K562 (cell line): ENCODE measurements around the gene C2orf69. TPM values are rescaled to one million over a fixed set of nuclear protein-coding genes. Genes with fewer than 3 reads are reported as not detected.
A peak's percentile ranks its signal among the peaks of the same experiment; 100 is the strongest.

ENCODE experiments used
- ARID1B ChIP-seq: fragments of 450-650 bp; IDR thresholded peaks from 2 replicates; pipeline ENCODE4 v1.6.1; 2016; ENCODE audit warnings: antibody characterized with exemption, mild to moderate bottlenecking, inconsistent platforms
- ATF4 ChIP-seq: fragments of 450-650 bp; formaldehyde crosslinking; IDR thresholded peaks from 2 replicates; pipeline ENCODE4 v1.4.0; 2022; ENCODE audit warnings: mild to moderate bottlenecking, moderate library complexity
- CBX5 ChIP-seq: IDR thresholded peaks from 2 replicates; pipeline ENCODE4 v1.6.1; 2014; ENCODE audit warnings: low read depth, borderline replicate concordance
- COPS2 ChIP-seq: fragments of 450-650 bp; conservative IDR thresholded peaks from 2 replicates; pipeline ENCODE4 v1.6.1; 2016; ENCODE audit warnings: mild to moderate bottlenecking, moderate library complexity
- JUND ChIP-seq, 2 experiments: IDR thresholded peaks; 2 replicates in 1 of 2; 3 replicates in 1 of 2; pipeline ENCODE4 v1.6.1; 2011; ENCODE audit warnings: borderline replicate concordance in 2 of 2, low read depth in 2 of 2, low read length in 2 of 2, improper control_type of control experiment in 1 of 2, missing biosample characterization in 1 of 2, missing genetic modification characterization in 1 of 2, missing genetic modification reagents in 1 of 2
- NCOA6 ChIP-seq: fragments of 450-650 bp; IDR thresholded peaks from 2 replicates; pipeline ENCODE4 v1.6.1; 2017; ENCODE audit warnings: mild to moderate bottlenecking
- SOX6 ChIP-seq: fragments of 450-650 bp; IDR thresholded peaks from 2 replicates; pipeline ENCODE4 v1.6.1; 2014; ENCODE audit warnings: mild to moderate bottlenecking
- TCFL5 ChIP-seq: fragments of 250-450 bp; sonication (Bioruptor Pico); conservative IDR thresholded peaks from 2 replicates; pipeline ENCODE4 v1.6.1; 2021; ENCODE audit warnings: mild to moderate bottlenecking, moderate library complexity, matching md5 sums
- ZBTB33 ChIP-seq: sonication (generic); formaldehyde crosslinking; IDR thresholded peaks from 2 replicates; pipeline ENCODE4 v1.8.1; 2023; ENCODE audit warnings: mild to moderate bottlenecking, missing genetic modification reagents
- ZNF143 ChIP-seq: sonication (generic); formaldehyde crosslinking; IDR thresholded peaks from 2 replicates; pipeline ENCODE4 v1.9.0; 2022; ENCODE audit warnings: mild to moderate bottlenecking, missing genetic modification reagents
- ZNF324 ChIP-seq: fragments of 250-450 bp; sonication (Bioruptor Pico); IDR thresholded peaks from 2 replicates; pipeline ENCODE4 v1.4.0; 2020; ENCODE audit warnings: mild to moderate bottlenecking
- ZNF395 ChIP-seq: fragments of 200-800 bp; sonication (Bioruptor generic); IDR thresholded peaks from 2 replicates; pipeline ENCODE4 v1.6.1; 2017; ENCODE audit warnings: missing genetic modification characterization, missing compliant biosample characterization
- ZNF507 ChIP-seq: conservative IDR thresholded peaks from 2 replicates; pipeline ENCODE4 v1.6.1; 2017; ENCODE audit warnings: missing genetic modification characterization, missing compliant biosample characterization
- ZNF766 ChIP-seq: fragments of 200-800 bp; sonication (Bioruptor generic); conservative IDR thresholded peaks from 2 replicates; pipeline ENCODE4 v1.6.1; 2016; ENCODE audit warnings: missing genetic modification characterization, missing compliant biosample characterization
- polyA plus RNA-seq, 8 experiments: library from polyadenylated mRNA; depleted of rRNA in 4 of 8; stranded (reverse) in 5 of 8; unstranded in 3 of 8; fragments of >200 nt; fragmentation: Nextera tagmentation in 2 of 8; fragmentation: Illumina TruSeq in 1 of 8; extraction: Ambion mirVana in 2 of 8; extraction: Trizol in 1 of 8; gene quantifications; 2 replicates each; pipeline versions ENCODE4 v1.2.1 to v1.2.3, GENCODE V29; 2011 to 2014; ENCODE audit warnings: inconsistent platforms in 1 of 8, missing spikeins in 1 of 8
- total RNA-seq, 7 experiments: library from RNA; depleted of rRNA in 6 of 7; stranded (reverse); fragments of >200 nt in 6 of 7; fragmentation: Illumina TruSeq in 2 of 7; extraction: Trizol in 2 of 7; gene quantifications; 2 replicates each; pipeline versions ENCODE4 v1.2.1 to v1.2.3, GENCODE V29; 2011 to 2021; ENCODE audit warnings: low replicate concordance in 1 of 7
- TF ChIP-seq, protein P1 (sequence below): fragments of 250-450 bp; sonication (Bioruptor Pico); IDR thresholded peaks from 2 replicates; pipeline ENCODE4 v1.5.1; 2021; ENCODE audit warnings: mild to moderate bottlenecking

C2orf69 gene
- total and polyA plus RNA-seq, 9 of the 15 experiments (the other 6 are each of a cell fraction or from before 2014, with no cell fraction given): 3.4 to 9.8 (median 5.7) TPM

GRCh38 chr2:199955339-199956061, 44.4 kb downstream of the C2orf69 start, which contains the start of the genes MAIP1 and TYW5 (continued):
- TF ChIP-seq, protein P1, sequence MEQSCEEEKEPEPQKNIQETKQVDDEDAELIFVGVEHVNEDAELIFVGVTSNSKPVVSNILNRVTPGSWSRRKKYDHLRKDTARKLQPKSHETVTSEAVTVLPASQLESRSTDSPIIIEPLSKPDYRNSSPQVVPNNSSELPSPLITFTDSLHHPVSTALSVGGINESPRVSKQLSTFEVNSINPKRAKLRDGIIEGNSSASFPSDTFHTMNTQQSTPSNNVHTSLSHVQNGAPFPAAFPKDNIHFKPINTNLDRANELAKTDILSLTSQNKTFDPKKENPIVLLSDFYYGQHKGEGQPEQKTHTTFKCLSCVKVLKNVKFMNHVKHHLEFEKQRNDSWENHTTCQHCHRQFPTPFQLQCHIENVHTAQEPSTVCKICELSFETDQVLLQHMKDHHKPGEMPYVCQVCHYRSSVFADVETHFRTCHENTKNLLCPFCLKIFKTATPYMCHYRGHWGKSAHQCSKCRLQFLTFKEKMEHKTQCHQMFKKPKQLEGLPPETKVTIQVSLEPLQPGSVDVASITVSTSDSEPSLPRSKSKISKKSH (CRISPR knock-in tag): no peak
- TF ChIP-seq TCFL5 (CRISPR knock-in tag): no peak
- TF ChIP-seq ARID1B: no peak
- no peak for TF ChIP-seq CBX5
- no peak for TF ChIP-seq COPS2
- TF ChIP-seq JUND (IDR thresholded peaks at IDR 0.05; ENCODE audit: borderline replicate concordance, low read depth, low read length): peak; percentile 10; the same call in 1 of the 2 replicates
- 0 out of 3 replicates have a peak, but pooled peaks have one; percentile 9 for TF ChIP-seq JUND (tag; IDR thresholded peaks at IDR 0.05; ENCODE audit: borderline replicate concordance, low read depth, low read length)
- no peak for TF ChIP-seq ZNF143 (CRISPR knock-in tag)
- no peak for TF ChIP-seq ATF4 (CRISPR knock-in tag)
- 0 out of 2 replicates have a peak, but pooled peaks have one; percentile 28 for TF ChIP-seq ZNF766
- TF ChIP-seq SOX6: peak; percentile 27; the same call in 1 of the 2 replicates
- peak; percentile 55; the same call in 1 of the 2 replicates for TF ChIP-seq ZNF395 (CRISPR knock-in tag)
- TF ChIP-seq ZNF324 (CRISPR knock-in tag): no peak
- TF ChIP-seq ZBTB33 (CRISPR knock-in tag): 0 out of 2 replicates have a peak, but pooled peaks have one; percentile 15
- TF ChIP-seq ZNF507 (tag): no peak
- TF ChIP-seq NCOA6: no peak
- TF ChIP-seq, all 486 proteins: peak for 122
